ENCODE data around the gene KCNJ14.
A peak's percentile ranks its signal among the peaks of the same experiment; 100 is the strongest.
"Not testable (repeated sequence)": the region's sequence is repeated elsewhere in the genome, so short reads cannot be mapped to it uniquely, and the experiment has no call there.

The KCNJ14 gene

DNA sequence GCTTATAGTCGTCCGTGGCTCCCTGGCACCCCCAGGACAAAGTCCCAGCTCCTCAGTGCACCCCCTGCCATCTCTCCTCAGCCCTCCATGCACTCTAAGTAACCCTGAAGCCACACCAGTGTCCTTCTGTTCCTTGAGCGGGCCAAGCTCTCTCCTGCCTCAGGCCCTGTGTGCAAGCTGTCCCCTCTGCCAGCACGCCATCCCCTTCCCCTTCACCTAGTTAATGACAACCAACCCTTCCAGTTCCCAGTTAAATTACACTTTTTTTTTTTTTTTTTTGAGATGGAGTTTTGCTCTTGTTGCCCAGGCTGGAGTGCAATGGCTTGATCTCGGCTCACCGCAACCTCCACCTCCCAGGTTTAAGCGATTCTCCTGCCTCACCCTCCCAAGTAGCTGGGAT, 33.1 kb downstream of the KCNJ14 start:
- not testable (repeated sequence) for DNase-seq (ENCODE audit: low read depth)

DNA sequence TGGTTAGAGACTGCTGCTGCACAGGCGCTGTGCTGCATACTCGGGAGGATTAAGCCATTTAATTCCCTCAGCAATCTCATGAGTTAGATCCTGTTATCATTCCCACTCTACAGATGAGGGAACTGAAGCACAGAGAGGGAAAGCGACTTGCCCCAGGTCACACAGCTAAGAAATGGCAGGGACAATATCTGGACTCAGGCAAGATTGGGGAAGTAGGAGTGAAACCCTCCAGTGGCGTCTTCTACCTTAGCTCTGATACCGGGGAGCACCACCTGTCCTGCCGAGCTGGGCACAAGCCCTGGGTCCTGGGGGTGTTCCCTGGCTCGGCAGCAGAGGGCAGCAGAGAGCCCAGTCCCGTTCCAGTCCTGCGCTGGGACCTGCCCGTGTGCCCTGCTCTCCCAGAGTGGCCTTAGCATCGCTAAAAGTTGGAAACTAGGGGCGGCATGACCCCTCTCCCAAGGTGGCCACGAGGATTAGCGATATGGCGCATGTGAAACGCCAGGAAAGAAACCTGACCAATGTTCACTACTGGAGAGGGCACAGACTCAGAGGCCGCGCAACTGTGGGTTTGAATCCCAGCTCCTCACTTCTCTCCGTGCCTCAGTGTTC, 34.3 kb downstream of the KCNJ14 start:
- DNase-seq (ENCODE audit: low read depth), result peak; percentile 75

DNA sequence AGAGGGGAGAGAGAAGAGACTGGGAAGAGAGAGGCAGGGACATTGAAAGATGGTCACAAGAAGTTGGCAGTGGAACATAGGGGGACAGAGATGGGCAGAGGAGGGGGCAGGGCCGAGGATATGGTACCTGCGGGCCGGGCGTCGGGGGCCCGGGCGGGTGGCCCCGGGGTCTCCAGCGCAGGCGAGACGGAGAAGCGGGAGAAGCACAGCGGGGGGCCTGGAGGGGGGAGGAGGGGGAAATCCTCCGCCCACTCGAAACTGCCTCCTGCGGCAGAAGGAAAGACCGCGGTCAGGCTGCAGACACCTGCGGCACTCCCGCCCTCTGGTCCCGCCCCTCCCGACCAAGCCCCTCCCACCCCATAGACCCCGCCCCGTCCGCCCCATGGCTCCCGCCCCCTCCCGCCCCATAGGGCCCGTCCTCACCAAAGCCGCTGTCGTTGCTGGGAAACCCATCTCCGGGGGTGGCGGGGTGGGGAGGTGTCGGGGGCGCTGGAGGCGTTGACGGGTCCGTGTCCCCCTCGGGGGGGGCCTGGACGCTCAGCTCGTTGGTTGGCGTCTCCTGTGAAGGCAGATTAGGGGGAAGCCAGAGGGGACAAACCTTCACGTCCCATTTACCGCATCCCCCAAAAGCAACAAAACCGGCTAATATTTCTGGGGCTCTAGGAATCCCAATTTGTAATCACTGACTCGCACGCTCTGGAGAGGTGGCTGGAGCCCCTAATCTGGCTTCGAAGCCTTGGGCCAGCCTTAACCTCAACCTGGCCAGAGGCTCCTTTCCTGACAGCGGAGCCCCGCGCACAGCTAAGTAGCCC, 35.8 kb downstream of the KCNJ14 start:
- peak; percentile 44 for DNase-seq (ENCODE audit: low read depth)

DNA sequence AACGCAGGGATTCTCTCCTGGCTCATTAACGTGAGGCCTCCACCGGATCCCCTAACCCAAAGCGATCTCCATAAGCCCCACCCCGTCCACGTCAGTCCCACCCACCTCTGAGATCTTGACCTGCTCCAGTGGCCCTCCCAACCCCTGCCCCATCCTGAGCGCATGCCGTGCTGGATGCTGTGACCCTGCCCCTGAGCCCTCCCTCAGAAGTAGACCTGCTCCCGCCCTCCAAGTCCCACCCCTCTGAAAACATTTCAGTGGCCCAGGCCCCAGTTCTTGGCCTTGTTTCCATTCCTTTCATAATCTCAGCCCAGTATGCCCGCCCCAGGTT, 36.4 kb downstream of the KCNJ14 start:
- no peak for DNase-seq (ENCODE audit: low read depth)

DNA sequence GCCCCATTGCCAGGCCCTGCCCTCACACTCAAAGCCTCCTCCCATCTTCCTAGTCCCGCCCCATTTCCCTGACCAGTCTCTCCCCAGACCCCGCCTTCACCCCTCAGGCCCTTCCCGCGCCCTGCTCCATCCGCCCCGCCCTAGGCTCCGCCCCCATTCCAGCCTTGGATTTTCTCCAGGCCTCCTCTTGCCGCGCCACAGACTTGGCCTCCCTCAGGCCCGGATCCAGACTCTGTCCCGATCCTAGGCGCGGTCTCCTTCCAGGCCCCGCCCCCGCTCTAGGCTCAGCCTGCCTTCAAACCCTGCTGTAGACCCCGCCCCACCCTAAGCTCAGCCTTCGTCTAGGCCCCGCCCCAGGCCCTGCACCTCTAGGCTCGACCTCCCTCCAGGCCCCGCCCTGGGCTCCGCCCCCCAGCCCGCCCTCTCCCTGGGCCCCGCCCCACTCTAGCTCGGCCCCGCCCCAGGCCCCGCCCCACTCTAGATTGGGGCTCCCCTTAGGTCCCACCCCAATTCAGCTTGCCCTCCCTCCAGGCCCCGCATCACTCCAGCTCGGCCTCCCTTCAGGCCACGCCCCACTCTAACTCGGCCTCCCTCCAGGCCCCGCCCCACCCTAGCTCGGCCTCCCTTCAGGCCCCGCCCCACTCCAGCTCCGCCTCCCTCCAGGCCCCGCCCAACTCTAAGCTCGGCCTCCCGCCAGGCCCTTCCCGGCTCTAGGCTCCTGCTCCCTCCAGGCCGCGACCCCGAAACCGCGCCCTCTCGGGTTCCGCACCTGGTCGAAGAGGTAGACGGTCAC, 37.7 kb downstream of the KCNJ14 start:
- peak; percentile 69 for DNase-seq (ENCODE audit: low read depth)

DNA sequence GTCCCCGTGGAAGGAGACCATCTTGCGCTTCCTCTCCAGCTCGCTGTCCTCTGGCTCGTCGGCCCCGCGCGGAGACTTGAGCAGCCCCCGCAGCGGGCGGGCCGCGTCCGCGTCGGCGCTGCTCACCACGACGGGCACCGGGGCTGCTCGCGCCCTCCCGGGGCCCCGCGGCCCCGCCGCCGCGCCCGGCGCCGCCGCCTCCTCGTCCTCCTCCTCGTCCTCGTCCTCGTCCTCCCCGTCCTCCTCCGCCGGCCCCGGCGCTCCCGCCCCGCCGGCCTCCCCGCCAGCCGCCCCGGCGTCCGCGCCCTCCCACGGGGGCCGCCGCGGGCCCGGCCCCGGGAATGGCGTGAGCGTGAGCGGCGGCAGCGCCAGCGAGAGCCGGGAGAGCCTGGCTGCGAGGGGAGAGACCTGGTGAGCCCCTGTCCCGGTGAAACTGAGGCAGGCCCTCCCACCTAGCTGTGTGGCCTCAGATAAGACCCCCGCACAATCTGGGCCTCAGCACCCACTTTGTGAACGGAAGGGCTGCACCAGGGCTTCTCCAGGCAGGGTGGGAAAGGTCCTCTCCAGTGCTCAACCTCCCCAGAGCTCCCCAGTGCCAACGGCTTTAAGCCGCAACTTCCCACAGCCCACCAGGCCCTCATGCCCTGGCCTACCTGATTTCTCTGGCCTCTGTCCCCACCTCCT, 38.5 kb downstream of the KCNJ14 start:
- no peak for DNase-seq (ENCODE audit: low read depth)

DNA sequence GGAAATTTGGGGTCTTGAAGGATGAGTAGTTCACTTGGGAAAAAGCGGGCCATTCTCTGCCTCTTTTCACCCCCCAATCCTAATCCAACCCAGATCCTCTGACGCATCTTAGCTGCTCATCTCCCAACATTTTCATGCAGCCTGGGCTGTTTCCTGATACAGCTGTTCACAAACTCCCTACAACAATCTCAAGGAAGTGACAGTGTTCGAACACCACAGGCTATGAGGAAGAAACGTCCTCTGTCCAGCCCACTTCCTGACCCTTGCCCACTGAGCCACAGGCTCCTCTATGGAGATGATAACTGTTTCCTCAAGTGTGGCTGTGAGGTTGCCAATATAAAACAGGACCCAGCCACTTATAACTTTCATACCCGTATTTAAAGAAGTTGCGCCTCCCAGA, 40.0 kb downstream of the KCNJ14 start:
- no peak for DNase-seq (ENCODE audit: low read depth)

DNA sequence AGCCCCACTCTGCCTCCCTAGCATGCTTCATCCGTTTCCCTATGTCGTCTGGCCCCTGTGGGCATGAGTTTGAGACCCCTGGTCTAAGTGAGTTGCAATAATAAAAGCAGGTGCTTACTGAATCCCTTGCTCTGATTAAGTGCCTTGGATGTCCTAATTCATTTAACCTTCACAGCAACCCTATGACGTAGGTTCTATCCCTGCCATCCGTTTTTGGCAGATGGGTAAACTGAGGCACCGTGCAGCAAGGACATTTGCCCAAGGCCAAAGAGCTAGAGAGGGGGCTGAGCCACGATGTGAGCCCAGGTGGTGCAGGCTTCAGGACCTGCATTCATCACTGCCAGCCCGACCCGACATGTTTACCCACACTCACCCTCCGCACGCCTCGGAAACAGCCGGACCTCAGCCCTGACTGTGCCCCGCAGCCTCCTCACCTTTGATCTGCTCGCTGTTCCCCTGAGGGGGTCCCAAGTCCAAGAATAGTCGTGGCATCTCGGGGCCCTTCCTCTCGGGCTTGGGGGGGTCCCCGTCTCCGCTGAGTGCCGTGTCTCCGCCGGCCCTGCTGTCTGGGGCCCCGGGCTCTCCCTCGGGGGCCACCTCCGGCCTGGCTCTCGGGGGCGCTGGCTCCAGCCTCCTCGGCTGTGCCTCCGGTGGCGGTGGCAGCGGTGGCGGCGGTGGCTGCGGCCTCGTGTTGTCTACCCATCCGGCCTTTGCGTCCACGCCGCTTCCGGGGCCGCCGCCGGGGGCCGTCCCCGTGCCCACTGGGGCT, 41.8 kb downstream of the KCNJ14 start:
- no peak for DNase-seq (ENCODE audit: low read depth)

DNA sequence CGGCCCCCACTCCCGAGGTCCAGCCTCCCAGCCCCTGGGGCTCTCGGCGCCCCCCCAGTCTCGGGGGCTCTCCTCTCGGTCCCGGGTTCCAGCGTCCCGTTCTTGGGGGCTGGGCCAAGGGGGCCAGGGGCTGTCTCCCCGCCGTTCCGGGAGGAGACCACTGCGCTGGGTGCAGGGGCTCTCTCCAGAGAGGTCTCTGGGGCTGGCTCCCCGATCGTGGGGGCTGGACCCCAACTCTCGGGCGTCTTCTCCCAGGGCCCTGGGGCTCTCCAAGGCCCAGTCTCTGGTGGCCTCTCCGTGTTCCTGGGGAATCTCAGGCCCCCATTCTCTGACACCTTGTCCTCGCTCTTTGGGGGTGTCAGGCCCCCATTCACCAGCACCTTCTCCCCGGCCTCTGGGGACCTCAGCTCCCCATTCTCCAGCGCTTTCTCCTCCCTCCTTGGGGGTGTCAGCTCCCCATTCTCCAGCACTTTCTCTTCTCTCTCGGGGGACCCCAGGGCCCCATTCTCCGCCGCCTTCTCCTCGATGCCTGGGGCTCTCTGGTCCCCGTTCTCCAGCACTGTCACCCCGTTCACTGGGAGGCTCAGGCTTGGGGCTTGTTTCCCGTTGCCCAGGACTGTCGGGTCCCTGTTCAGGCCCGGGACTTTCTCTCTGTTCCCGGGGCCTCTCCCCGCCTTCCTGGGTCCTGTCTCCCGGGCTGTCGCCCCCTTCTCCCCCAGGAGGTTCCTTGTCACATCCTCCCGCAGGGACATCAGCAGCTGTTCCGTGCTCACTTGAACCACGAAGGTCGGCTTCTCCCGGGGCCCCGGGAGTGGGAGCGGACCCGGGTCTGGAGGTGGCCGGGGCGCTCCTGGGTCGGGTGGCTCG, 42.6 kb downstream of the KCNJ14 start:
- no peak for DNase-seq (ENCODE audit: low read depth)

DNA sequence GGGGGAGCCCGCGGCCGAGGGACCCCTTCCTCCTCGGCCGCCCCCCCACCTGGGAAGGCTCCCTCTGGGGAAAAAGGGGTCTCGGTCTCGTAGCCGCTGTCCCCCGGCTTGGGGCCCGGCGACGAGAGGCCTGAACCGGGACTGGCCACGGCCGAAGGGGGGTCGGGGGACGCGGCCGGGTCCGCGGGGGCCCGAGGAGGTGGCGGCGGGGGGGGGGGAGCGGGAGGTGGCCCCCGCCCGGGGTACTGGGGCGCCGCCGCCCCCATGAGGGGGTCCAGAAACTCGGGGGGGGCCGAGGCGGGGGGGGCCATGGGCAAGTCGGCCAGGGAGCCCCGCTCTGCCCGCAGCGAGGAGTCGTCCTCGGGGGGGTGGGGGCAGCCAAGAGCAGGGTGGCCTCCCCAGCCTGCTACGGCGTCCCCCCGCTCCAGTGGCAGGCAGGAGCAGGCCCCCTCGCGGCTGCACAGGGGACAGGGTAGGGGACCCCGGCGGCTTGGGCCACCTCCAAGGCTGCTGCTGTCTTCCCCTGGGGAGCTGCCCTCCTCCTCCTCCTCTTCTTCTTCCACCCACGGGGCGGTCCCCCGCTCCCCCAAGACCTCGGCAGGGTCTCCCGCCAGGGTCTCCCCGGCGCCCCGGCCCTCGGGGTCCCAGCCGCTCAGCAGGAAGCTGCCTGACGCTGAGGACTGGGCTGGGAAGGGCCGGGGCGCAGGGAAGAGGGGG, 43.4 kb downstream of the KCNJ14 start:
- no peak for DNase-seq (ENCODE audit: low read depth)

DNA sequence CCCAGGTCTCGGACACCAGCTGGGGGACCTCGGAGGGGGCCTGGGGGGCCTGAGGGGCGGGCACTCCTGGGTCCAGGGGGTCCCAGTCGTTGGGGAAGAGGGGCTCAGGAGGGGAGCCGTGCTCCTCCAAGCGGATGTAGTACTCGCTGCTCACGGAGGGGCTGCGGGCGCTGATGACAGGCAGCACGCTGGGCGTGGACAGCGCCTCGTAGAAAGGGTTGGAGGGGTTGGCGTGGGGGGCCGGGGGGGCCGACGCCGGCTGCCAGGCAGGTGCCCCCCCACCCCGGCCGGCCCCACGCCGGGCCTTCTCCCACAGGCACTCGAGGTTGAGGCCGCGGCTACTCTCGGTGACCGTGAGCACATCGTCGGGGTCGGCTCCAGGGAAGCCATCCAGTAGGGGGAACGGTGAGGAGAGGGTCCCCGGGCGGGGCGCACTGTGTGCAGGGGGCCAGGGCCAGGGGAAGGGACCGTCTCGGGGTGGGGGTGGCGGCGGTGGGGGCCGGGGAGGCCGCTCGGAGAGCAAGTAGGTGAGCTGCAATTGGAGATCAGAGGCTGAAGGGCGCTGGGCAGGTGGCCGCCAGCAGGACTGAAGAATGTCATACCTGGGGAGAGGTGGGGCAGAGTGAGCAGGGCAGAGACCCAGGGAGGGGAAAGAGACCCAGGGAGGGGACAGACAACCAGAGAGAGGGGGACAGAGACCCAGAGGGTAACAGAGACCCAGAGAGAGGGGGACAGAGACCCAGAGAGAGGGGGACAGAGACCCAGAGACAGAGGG, 44.1 kb downstream of the KCNJ14 start:
- no peak for DNase-seq (ENCODE audit: low read depth)

DNA sequence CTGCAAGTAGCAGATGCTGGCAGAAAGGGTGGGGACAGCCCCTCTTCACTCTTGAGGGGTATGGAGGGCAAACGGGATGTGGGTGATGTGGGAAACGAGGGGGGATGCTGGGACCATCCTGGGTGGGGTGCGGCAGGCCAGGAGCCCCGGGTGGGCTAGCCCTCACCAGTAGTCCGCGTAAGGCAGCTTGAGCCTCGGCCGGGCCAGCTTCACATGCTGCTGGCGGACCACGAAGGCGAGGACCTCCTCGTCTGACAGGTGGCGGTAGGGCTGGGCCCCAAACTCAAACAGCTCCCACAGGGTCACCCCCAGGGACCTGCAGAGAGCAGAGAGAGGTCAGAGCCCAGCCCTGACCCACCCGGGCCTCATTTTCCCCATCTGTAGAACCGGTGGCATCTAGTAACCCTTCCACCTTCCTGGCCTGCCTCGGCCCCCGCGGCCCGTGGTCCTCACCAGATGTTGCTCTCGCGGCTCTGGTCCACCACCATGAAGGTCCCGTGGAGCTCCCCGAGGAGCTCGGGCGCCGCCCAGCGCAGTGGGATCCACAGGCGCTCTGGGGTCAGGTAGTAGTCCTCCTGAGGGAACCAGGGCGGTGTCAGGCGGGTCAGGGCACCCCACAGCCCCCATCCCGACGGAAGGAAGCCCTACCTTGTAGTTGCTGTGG, 45.6 kb downstream of the KCNJ14 start:
- DNase-seq (ENCODE audit: low read depth), result no peak

DNA sequence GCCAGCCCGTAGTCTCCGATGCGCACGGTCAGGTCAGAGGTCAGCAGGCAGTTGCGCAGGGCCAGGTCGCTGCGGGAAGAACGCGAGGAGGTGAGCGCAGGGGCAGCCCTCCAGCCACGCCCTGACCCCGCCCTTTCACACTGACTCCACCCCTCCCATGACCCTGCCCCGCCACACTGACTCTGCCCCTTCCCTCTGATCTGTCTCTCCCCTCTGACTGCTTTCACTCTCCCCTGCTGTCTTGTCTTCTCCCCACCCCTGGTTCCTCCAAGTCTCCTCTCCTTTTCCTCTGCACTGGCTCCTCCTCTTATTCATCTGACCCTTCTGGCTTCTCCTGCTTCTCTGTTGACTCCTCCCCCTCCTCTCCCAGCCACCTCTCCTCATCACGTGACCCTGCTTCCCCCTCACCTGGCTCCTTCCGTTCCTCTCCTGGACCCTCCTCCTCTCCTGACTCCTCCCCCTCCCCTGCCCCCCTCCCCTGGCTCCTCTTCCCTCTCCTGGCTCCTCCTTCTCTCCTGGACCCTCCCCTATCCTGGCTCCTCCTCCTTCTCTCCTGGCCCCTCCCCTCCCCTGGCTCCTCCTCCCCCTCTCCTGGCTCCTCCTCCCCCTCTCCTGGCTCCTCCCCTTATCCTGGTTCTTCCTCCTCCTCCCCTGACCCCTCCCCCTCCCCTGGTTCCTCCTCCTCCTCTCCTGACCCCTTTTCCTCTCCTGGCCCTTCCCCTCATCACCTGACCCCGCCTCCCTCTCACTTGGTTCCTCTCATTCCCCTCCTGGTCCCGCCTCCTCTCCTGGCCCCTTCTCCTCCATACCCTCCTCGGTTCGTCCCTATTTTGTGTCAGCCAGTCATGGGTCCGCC, 46.3 kb downstream of the KCNJ14 start:
- DNase-seq (ENCODE audit: low read depth), result peak; percentile 46

DNA sequence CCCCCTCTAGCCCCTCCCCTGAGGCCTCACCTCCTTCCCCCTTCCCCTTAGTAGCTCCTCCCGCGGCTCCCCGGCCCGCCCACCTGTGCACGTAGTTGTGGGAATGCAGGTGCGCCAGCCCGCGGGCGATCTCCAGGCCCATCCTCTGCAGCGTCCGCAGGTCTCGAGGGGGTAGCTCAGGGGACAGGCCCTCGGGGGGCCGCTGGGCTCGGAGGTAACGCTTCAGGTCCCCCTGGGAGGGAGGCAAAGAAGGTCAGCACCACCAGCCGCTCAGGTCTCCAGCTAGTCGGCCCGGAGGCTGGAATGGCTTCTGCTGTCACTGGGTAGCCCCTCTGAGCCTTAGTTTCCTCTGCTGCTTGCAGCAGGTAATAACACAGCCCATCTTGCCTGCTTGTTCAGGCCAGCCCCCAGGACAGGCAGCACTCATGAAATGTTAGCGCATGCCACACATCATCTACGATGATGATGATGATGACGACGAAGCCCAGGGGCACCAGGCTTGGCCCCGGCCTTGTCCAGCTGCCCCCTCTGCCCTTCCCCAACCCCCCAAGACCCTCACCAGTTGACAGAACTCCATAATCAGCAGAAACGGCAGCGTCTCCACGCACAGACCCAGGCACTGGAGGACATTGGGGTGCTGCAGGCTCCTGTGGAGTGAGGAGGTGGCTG, 47.1 kb downstream of the KCNJ14 start:
- no peak for DNase-seq (ENCODE audit: low read depth)

DNA sequence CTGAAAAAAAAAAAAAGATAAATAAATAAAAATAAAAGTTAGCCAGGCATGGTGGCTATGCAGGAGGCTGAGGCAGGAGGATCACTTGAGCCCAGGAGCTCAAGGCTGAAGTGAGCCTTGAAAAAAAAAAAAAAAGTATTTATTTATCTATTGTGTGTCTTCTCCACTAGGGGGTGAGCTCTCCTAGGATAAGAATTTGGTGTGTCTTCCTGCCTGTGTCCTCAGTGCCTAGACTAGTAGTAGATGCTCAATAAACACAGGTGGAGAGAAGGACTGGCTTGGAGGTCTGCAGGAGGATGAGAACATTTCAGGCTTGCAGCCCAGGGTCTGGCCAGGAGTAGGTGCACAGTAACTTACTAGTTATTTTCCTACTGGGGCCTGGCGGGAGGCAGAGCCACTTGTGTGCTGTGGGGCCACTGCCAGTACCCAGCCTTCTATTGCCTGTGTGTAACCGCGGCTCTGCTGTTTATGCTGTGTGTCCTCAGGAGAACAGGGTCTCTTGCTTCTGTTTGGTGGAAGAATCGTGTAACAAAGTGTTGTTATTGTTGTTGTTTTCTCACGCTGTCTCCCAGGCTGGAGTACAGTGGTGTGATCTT, 50.9 kb downstream of the KCNJ14 start:
- no peak for DNase-seq (ENCODE audit: low read depth)

DNA sequence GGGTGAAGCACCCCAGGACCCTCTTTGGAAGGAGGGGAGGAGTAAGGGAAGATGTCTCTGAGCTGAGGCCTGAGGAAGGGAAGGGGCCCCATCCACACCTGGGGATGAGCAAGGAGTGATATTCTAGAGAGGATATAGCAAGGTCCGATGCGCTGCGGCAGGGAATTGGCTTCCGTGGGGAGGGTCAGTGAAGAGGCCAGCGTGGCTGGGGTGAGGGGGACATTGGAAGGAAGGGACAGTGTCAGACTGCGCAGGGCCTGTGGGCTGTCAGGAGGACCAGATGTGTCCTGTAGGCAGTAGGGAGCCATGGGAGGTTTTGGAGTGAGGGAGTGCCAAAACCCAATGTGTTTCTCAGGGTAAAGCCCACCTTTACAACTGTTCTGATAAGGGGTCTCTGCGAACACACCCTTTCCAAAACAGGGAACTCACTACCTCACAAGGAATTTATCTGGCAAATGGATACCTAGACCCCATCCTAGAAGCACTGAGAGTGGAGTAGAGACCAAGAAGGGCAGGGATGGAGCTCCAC, 52.6 kb downstream of the KCNJ14 start:
- DNase-seq (ENCODE audit: low read depth), result no peak
